HG03097 (cell line): ENCODE results near the gene GRID1.

Experiments used
- ATAC-seq: cut with Tn5 transposase; IDR thresholded peaks from one replicate; pipeline ENCODE4 v1.9.1; 2021; ENCODE audit not compliant: unreplicated experiment, low FRiP score

Gene GRID1

GRCh38 chr10:86160890-86161585, 205.6 kb downstream of the GRID1 start:
- no peak for ATAC-seq

- ATAC-seq = no peak
These were observed 206.8 kb downstream of the GRID1 start for GRCh38 chr10:86159797-86160196.

- ATAC-seq = no peak
These were observed 211.3 kb downstream of the GRID1 start for GRCh38 chr10:86155054-86155921.

- ATAC-seq = no peak
These were observed 212.8 kb downstream of the GRID1 start for GRCh38 chr10:86153751-86154150.

GRCh38 chr10:86152911-86153310, 213.7 kb downstream of the GRID1 start:
- ATAC-seq = no peak

- ATAC-seq = no peak
These were observed 214.2 kb downstream of the GRID1 start for GRCh38 chr10:86152354-86152753.

GRCh38 chr10:86151613-86152012, 215.0 kb downstream of the GRID1 start:
- no peak for ATAC-seq

- no peak for ATAC-seq
These were observed 217.3 kb downstream of the GRID1 start for GRCh38 chr10:86149257-86149656.

GRCh38 chr10:86148117-86148516, 218.5 kb downstream of the GRID1 start:
- no peak for ATAC-seq

GRCh38 chr10:86144301-86144700, 222.3 kb downstream of the GRID1 start:
- ATAC-seq = no peak

GRCh38 chr10:86141896-86142295, 224.7 kb downstream of the GRID1 start:
- no peak for ATAC-seq

- no peak for ATAC-seq
These were observed 227.4 kb downstream of the GRID1 start for GRCh38 chr10:86139066-86139657.

GRCh38 chr10:86138551-86139065, 228.0 kb downstream of the GRID1 start:
- no peak for ATAC-seq

GRCh38 chr10:86137561-86137960, 229.0 kb downstream of the GRID1 start:
- no peak for ATAC-seq

GRCh38 chr10:86136934-86137333, 229.7 kb downstream of the GRID1 start:
- ATAC-seq = no peak

GRCh38 chr10:86135191-86135590, 231.4 kb downstream of the GRID1 start:
- no peak for ATAC-seq

- ATAC-seq = no peak
These were observed 235.7 kb downstream of the GRID1 start for GRCh38 chr10:86130737-86131475.

- no peak for ATAC-seq
These were observed 236.6 kb downstream of the GRID1 start for GRCh38 chr10:86130041-86130440.

GRCh38 chr10:86128360-86128759, 238.2 kb downstream of the GRID1 start:
- no peak for ATAC-seq

GRCh38 chr10:86127274-86127819, 239.2 kb downstream of the GRID1 start:
- no peak for ATAC-seq
